ENCODE data around the gene NAA38.
A peak's percentile ranks its signal among the peaks of the same experiment; 100 is the strongest.

NAA38 gene

DNA sequence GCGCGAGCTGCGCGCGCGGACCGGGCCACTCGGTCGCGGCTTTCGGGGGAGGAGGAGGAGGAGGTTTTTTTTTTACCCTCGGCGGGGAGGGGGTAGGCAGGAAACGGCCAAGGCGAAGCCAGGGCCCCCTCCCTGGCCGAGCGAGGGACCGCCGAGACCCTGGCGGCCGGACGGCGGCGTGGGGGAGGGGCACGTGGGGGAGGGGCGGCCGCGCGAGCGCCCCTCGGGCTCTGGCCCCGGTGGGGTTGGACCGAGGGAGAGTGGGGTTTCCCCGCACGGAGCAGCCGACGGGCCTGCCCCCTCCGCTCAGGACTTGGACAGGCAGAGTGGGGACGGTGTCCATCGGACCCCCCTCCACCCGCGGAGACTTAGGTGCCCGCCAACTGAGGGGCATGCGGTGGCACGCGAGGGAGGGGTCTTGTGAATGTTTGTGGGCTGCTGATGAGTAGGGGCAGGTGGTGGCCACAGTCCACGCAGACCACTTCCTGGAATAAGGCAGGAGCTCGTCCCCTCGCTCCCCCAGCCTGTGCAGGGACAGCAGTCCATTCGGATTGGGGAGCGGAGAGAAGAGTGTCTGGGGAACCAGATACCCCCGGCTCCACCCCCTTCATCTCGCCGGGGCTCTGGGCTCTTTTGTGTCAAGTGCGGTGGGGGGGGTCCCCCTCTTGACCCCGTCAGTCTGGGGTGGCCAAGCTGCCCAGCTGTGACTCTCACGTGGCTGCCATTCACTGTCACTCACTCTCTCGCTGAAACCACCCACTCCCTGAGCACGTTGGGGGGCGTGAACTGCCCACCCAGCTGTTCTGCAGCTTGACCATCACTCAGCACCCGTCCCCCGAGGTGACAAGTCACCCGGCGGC lies 28.2 kb upstream of the NAA38 start:
- peak overlapping the region; percentile 93 for H3K4me3 ChIP-seq (ENCODE audit: low read depth, low read length)
- no peak for DNase-seq (ENCODE audit: low read depth)
- TF ChIP-seq, protein P1, sequence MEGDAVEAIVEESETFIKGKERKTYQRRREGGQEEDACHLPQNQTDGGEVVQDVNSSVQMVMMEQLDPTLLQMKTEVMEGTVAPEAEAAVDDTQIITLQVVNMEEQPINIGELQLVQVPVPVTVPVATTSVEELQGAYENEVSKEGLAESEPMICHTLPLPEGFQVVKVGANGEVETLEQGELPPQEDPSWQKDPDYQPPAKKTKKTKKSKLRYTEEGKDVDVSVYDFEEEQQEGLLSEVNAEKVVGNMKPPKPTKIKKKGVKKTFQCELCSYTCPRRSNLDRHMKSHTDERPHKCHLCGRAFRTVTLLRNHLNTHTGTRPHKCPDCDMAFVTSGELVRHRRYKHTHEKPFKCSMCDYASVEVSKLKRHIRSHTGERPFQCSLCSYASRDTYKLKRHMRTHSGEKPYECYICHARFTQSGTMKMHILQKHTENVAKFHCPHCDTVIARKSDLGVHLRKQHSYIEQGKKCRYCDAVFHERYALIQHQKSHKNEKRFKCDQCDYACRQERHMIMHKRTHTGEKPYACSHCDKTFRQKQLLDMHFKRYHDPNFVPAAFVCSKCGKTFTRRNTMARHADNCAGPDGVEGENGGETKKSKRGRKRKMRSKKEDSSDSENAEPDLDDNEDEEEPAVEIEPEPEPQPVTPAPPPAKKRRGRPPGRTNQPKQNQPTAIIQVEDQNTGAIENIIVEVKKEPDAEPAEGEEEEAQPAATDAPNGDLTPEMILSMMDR (IDR thresholded peaks at IDR 0.05; ENCODE audit: low read depth, low read length, missing control alignments): no peak

DNA sequence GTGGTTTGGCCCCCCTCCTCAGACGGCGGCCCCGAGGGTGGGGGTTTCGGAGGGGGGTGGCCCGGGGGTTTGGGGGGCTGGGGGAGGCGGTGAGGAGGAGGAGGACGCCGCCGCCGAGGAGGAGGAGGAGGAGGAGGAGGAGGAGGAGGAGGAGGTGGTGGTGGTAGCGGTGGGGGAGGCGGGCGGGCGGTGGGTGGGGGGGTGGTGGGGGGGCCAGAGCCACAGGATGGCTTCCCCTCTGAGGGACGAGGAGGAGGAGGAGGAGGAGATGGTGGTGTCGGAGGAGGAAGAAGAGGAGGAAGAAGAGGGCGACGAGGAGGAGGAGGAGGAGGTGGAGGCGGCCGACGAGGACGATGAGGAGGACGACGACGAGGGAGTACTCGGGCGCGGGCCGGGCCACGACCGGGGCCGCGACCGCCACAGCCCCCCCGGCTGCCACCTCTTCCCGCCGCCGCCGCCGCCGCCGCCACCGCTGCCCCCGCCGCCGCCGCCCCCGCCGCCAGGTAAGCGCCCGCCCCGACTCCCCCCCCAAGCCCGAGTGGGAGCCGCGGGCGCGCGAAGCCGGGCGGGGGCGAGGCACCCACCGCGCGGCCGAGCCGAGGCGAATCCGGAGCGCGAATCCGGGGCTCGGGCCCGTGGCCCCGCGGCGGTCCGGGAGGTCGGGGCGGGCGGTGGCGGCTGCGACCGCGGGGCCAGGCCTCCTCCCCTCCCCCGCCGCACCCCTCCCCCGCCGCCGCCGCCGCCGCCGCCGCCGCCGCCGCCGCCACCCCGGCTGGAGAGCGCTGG lies 27.4 kb upstream of the NAA38 start:
- DNase-seq (ENCODE audit: low read depth): no peak
- TF ChIP-seq, protein P1 (IDR thresholded peaks at IDR 0.05; ENCODE audit: low read depth, low read length, missing control alignments): no peak
- peak overlapping the region; percentile 93 for H3K4me3 ChIP-seq (ENCODE audit: low read depth, low read length)

DNA sequence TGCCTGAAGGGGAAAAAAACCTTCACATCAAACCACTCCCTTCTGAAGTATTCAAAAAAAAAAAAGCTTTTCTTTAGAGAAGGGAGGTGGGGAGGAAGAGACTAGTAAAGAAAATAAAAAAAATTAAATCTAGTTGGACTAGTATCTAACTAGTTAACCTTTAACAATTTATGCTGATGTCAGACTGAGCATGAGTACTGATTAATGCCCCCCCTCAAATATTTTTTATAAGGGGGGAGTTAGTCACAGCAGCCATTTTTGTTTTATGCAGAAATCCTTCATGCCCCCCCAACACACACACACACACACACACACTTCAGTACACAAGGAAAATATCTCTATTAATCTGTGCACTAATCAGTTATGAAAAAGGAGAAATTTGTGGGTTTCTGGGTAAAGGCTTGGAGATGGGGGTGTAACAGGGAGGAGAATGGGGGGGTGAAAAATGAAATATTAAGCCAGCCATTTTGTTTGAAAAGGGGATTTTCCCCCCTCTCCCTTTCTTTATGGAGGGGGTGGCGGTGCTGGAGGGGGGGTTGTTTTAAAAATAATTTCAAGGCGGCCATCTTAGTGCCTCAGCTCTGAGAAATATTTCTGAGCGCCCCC lies 26.5 kb upstream of the NAA38 start:
- DNase-seq (ENCODE audit: low read depth): no peak
- TF ChIP-seq, protein P1 (IDR thresholded peaks at IDR 0.05; ENCODE audit: low read depth, low read length, missing control alignments): no peak
- H3K4me3 ChIP-seq (ENCODE audit: low read depth, low read length): peak overlapping the region; percentile 6; the same call in 1 of the 2 replicates

DNA sequence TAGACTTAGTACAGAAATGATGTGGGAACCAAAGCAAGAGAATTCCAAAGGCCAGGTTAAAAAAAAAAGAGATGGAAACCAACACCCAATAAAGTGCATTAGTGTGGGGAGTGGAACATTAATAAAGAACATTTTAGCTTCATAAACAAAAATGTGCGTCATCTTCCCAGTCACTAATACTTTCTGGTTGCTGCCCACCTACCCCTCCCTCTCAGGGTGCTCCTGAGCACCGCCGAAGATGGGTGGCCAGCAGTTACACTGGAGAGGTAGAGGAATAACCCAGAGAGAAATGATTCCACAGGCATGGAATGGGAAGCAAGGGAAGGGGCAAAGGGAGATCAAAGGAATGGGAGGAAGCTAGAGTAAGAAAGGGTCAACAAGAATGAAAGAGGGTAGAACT lies 25.3 kb upstream of the NAA38 start:
- DNase-seq (ENCODE audit: low read depth): no peak
- TF ChIP-seq, protein P1 (IDR thresholded peaks at IDR 0.05; ENCODE audit: low read depth, low read length, missing control alignments): no peak
- no peak overlapping the region for H3K4me3 ChIP-seq (ENCODE audit: low read depth, low read length)

DNA sequence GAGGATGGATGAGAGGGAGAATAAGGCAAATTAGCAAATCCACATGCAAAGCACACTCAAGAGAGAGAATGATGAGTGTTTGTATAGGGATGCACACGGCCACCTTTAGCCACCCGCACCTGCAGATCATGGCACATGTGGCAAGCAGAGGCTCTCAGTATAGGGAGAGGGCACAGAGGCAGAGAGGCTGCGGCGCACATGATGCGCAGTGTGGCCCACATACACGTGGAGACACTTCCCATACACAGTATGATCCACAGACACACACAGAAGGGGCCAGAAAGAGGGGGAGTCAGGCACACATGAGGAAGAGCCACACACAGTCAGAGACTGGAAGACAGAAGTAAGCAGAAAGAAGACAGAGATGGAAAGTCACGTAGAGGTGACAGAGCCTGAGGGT lies 24.7 kb upstream of the NAA38 start:
- H3K4me3 ChIP-seq (ENCODE audit: low read depth, low read length): no peak overlapping the region
- no peak for DNase-seq (ENCODE audit: low read depth)
- TF ChIP-seq, protein P1 (IDR thresholded peaks at IDR 0.05; ENCODE audit: low read depth, low read length, missing control alignments): no peak

DNA sequence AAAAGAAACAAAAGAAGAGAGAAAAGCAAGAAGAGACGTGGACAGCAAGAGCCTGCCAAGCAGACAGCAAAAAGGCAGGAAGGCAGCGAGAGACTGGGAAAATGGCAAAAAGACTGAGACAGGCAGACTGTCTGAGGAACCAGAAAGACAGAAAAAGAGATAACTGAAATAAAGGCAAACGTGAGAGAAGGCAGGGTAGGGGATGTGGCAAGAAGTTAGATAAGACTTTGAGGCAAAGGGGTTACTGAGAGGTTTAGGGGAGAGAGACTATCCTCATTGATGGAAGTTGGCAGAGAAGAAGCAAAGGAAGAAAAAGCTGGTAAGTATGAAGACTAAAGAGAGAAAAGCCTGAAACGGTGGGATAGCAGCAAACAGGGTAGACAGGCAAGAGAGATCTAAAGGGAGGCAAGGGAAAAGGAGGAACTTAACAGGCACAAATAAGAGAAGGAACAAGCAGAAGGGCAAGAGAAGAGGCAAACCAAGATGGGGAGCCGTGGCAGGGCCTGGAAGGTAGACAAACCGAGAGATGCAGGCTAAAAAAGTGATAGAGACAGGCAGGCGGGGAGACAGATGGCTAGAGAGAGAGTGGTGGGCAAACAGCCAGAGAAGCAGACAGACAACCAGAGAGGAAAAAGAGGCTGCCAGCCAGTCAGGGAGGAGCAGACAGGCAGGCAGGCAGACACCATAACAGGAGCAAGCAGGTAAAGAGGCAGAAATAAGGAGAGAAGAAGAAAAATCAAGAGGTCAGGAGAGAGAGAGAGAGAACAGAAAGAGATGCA lies 24.1 kb upstream of the NAA38 start:
- DNase-seq (ENCODE audit: low read depth): no peak
- no peak overlapping the region for H3K4me3 ChIP-seq (ENCODE audit: low read depth, low read length)
- TF ChIP-seq, protein P1 (IDR thresholded peaks at IDR 0.05; ENCODE audit: low read depth, low read length, missing control alignments): no peak
